GM21360 (cell line): ENCODE measurements around the gene SNRPA.
"Not testable (repeated sequence)": the region's sequence is repeated elsewhere in the genome, so short reads cannot be mapped to it uniquely, and the experiment has no call there.

ENCODE experiments used
- ATAC-seq: cut with Tn5 transposase; IDR thresholded peaks from one replicate; pipeline ENCODE4 v1.9.1; 2021; ENCODE audit warnings: mild to moderate bottlenecking, moderate library complexity; ENCODE audit not compliant: unreplicated experiment

The SNRPA gene

GRCh38 chr19:40721140-40721486 is 29.9 kb upstream of the SNRPA start:
- no peak for ATAC-seq

- no peak for ATAC-seq
Observed at GRCh38 chr19:40721936-40722661, 28.9 kb upstream of the SNRPA start.

- no peak for ATAC-seq
Observed at GRCh38 chr19:40723661-40724254, 27.2 kb upstream of the SNRPA start.

GRCh38 chr19:40724315-40724714 is 26.7 kb upstream of the SNRPA start:
- no peak for ATAC-seq

- ATAC-seq = no peak
Observed at GRCh38 chr19:40724855-40725254, 26.1 kb upstream of the SNRPA start.

GRCh38 chr19:40726279-40726678 is 24.7 kb upstream of the SNRPA start:
- no peak for ATAC-seq

GRCh38 chr19:40730065-40730464 is 20.9 kb upstream of the SNRPA start:
- ATAC-seq = not testable (repeated sequence)

GRCh38 chr19:40732304-40732703 is 18.7 kb upstream of the SNRPA start:
- ATAC-seq = not testable (repeated sequence)

GRCh38 chr19:40733149-40733548 is 17.9 kb upstream of the SNRPA start:
- ATAC-seq = no peak

- ATAC-seq = no peak
Observed at GRCh38 chr19:40735013-40735771, 15.8 kb upstream of the SNRPA start.

GRCh38 chr19:40736661-40737060 is 14.3 kb upstream of the SNRPA start:
- no peak for ATAC-seq

GRCh38 chr19:40737102-40737644 is 13.8 kb upstream of the SNRPA start:
- no peak for ATAC-seq

GRCh38 chr19:40739030-40739839 is 11.8 kb upstream of the SNRPA start:
- ATAC-seq = no peak

GRCh38 chr19:40739871-40740703 is 10.9 kb upstream of the SNRPA start:
- ATAC-seq = no peak

GRCh38 chr19:40740747-40741146 is 10.3 kb upstream of the SNRPA start:
- no peak for ATAC-seq

- ATAC-seq = no peak
Observed at GRCh38 chr19:40741527-40742390, 9.2 kb upstream of the SNRPA start.

- no peak for ATAC-seq
Observed at GRCh38 chr19:40742477-40742876, 8.5 kb upstream of the SNRPA start.

- no peak for ATAC-seq
Observed at GRCh38 chr19:40742886-40743285, 8.1 kb upstream of the SNRPA start.

GRCh38 chr19:40743926-40744325 is 7.1 kb upstream of the SNRPA start:
- no peak for ATAC-seq
